ENCODE measurements around the gene CNOT4. TPM values are rescaled to one million over a fixed set of nuclear protein-coding genes. Genes with fewer than 3 reads are reported as not detected.
"Not testable (repeated sequence)": the region's sequence is repeated elsewhere in the genome, so short reads cannot be mapped to it uniquely, and the experiment has no call there.

The CNOT4 gene
- total and polyA plus RNA-seq, 2 experiments from 2014 or later, result 6.7 to 18.2 TPM

DNA sequence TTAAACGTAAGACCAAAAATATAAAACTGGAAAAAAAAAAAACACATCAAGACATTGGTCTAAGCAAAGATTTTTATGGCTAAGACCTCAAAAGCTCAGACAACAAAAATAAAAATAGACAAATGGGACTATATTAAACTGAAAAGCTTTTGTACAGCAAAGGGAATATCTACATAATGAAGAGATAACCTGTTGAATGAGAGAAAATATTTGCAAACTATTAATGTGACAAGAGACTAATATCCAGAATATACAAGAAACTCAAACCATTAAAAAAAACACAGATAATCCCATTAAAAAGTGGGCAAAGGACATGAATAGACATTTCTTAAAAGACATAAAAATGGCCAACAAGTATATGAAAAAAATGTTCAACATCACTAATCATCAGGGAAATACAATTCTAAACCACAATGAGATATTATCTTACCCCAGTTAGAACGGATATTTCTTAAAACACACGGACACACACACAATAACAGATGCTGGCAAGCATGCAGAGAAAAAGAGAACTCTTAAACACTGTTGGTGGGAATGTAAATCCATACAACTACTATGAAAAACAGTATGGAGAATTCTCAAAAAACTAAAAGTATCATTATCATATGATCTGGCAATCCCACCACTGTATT lies 28.8 kb downstream of the CNOT4 start:
- Histone ChIP-seq H3K9ac (no peak overlapping the region), H3K36me3 (ENCODE audit: low read depth) (no peaks in the 10 kb centered on the region), H3K4me1 (ENCODE audit: insufficient read depth) (peaks cover 9% of the 10 kb centered on the region), H3K4me3 (no peak overlapping the region), H4K20me1 (ENCODE audit: insufficient read depth) (peaks cover 8% of the 10 kb centered on the region; the same call in 1 of the 2 replicates), H3K79me2 (ENCODE audit: insufficient read depth) (peaks cover 99% of the 10 kb centered on the region), H3F3A (ENCODE audit: insufficient read depth) (peaks cover 18% of the 10 kb centered on the region), H3K4me2 (ENCODE audit: unreplicated experiment) (no peak overlapping the region), H3K27ac (no peak overlapping the region), H2AFZ (no peak overlapping the region), H3K9me2 (ENCODE audit: insufficient read depth) (no peaks in the 10 kb centered on the region), H3K9me3 (ENCODE audit: low read depth) (no peaks in the 10 kb centered on the region), H3K27me3 (replicated peaks; ENCODE audit: insufficient read depth) (no peaks in the 10 kb centered on the region)
- WGBS, 2 experiments (ENCODE audit: low coverage in 1 of 2, low lambda C conversion rate in 2 of 2, missing lambda C conversion rate in 2 of 2), result 90 to 94% methylated on average over 3 of the region's 3 CpGs
- TF ChIP-seq EZH2phosphoT487 (IDR thresholded peaks at IDR 0.05; ENCODE audit: insufficient read depth, low read depth) (no peak), EZH2 (IDR thresholded peaks at IDR 0.05; ENCODE audit: insufficient read depth, poor library complexity, severe bottlenecking) (no peak)
- in situ Hi-C loops (cut with MboI), result no loop called here
- no peak for DNase-seq

GRCh38 chr7:135475521-135475920 lies 34.4 kb downstream of the CNOT4 start:
- no peak for TF ChIP-seq EZH2phosphoT487 (IDR thresholded peaks at IDR 0.05; ENCODE audit: insufficient read depth, low read depth)
- TF ChIP-seq EZH2 (IDR thresholded peaks at IDR 0.05; ENCODE audit: insufficient read depth, poor library complexity, severe bottlenecking), result no peak
- in situ Hi-C loops (cut with MboI), result no loop called here
- Histone ChIP-seq H3K4me2 (ENCODE audit: unreplicated experiment) (no peak overlapping the region), H3K4me1 (ENCODE audit: insufficient read depth) (no peaks in the 10 kb centered on the region), H3K9me3 (ENCODE audit: low read depth) (no peaks in the 10 kb centered on the region), H3K36me3 (ENCODE audit: low read depth) (no peaks in the 10 kb centered on the region), H3K27me3 (replicated peaks; ENCODE audit: insufficient read depth) (no peaks in the 10 kb centered on the region), H3K9me2 (ENCODE audit: insufficient read depth) (no peaks in the 10 kb centered on the region), H3K79me2 (ENCODE audit: insufficient read depth) (peaks cover 96% of the 10 kb centered on the region), H2AFZ (no peak overlapping the region), H4K20me1 (ENCODE audit: insufficient read depth) (no peaks in the 10 kb centered on the region; the same call in 1 of the 2 replicates), H3F3A (ENCODE audit: insufficient read depth) (no peaks in the 10 kb centered on the region), H3K9ac (no peak overlapping the region), H3K27ac (no peak overlapping the region), H3K4me3 (no peak overlapping the region)
- WGBS, 2 experiments (ENCODE audit: low coverage in 1 of 2, low lambda C conversion rate in 2 of 2, missing lambda C conversion rate in 2 of 2), result 96 to 97% methylated on average over 4 of the region's 4 CpGs
- no peak for DNase-seq

DNA sequence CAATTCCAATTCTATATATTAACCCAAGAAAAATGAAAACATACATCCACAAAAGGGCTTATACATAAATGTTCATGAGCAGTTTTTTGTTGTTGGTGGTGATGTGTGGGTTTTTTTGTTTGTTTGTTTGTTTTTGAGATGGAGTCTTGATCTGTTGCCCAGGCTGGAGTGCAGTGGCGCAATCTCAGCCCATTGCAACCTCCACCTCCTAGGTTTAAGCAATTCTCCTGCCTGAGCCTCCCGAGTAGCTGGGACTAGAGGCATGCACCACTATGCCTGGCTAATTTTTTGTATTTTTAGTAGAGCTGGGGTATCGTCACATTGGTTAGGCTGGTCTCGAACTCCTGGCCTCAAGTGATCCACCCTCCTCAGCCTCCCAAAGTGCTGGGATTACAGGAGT lies 40.2 kb downstream of the CNOT4 start:
- H3K9ac ChIP-seq; H3K9me3 ChIP-seq (ENCODE audit: low read depth); H4K20me1 ChIP-seq (ENCODE audit: insufficient read depth); H3K4me2 ChIP-seq (ENCODE audit: unreplicated experiment); H3K4me1 ChIP-seq (ENCODE audit: insufficient read depth); H3K4me3 ChIP-seq; H3K36me3 ChIP-seq (ENCODE audit: low read depth); H2AFZ ChIP-seq; H3K27me3 ChIP-seq (replicated peaks; ENCODE audit: insufficient read depth); DNase-seq; H3F3A ChIP-seq (ENCODE audit: insufficient read depth); H3K27ac ChIP-seq; in situ Hi-C loops (cut with MboI); H3K9me2 ChIP-seq (ENCODE audit: insufficient read depth): not testable (repeated sequence)
- H3K79me2 ChIP-seq (ENCODE audit: insufficient read depth), result peaks cover 97% of the 10 kb centered on the region
- 97 to 100% methylated on average over 4 of the region's 4 CpGs for WGBS, 2 experiments (ENCODE audit: low coverage in 1 of 2, low lambda C conversion rate in 2 of 2, missing lambda C conversion rate in 2 of 2)

GRCh38 chr7:135467207-135467711 lies 42.6 kb downstream of the CNOT4 start:
- Histone ChIP-seq H2AFZ (no peak overlapping the region), H3K27me3 (replicated peaks; ENCODE audit: insufficient read depth) (no peaks in the 10 kb centered on the region), H3K9me3 (ENCODE audit: low read depth) (no peaks in the 10 kb centered on the region), H3K27ac (no peak overlapping the region), H3F3A (ENCODE audit: insufficient read depth) (no peaks in the 10 kb centered on the region; the same call in 1 of the 2 replicates), H3K4me2 (ENCODE audit: unreplicated experiment) (no peak overlapping the region), H3K9me2 (ENCODE audit: insufficient read depth) (no peaks in the 10 kb centered on the region), H3K4me1 (ENCODE audit: insufficient read depth) (no peaks in the 10 kb centered on the region), H4K20me1 (ENCODE audit: insufficient read depth) (peaks cover 9% of the 10 kb centered on the region; the same call in 1 of the 2 replicates), H3K9ac (no peak overlapping the region), H3K4me3 (no peak overlapping the region), H3K36me3 (ENCODE audit: low read depth) (no peaks in the 10 kb centered on the region), H3K79me2 (ENCODE audit: insufficient read depth) (peaks cover 98% of the 10 kb centered on the region)
- TF ChIP-seq EZH2 (IDR thresholded peaks at IDR 0.05; ENCODE audit: insufficient read depth, poor library complexity, severe bottlenecking), result no peak
- no peak for TF ChIP-seq EZH2phosphoT487 (IDR thresholded peaks at IDR 0.05; ENCODE audit: insufficient read depth, low read depth)
- WGBS, 2 experiments (ENCODE audit: low coverage in 1 of 2, low lambda C conversion rate in 2 of 2, missing lambda C conversion rate in 2 of 2), result 85 to 89% methylated on average over 5 of the region's 5 CpGs
- in situ Hi-C loops (cut with MboI), result no loop called here
- peak; percentile 29 for DNase-seq
